HFF-Myc (cell line): Measurements from ENCODE around the gene CTDP1.

Experiments used
- DNase-seq: peaks from one replicate; pipeline ENCODE4 v3.0.0-alpha.2; 2011; ENCODE audit warnings: low read depth; ENCODE audit errors: extremely low read depth
- H3K4me3 ChIP-seq: replicated peaks from 2 replicates; pipeline ENCODE4 v1.5.1; 2011; ENCODE audit warnings: low read depth, mild to moderate bottlenecking, control low read depth, low read length
- CTCF ChIP-seq: IDR thresholded peaks from 2 replicates; pipeline ENCODE4 v1.5.1; 2012; ENCODE audit warnings: mild to moderate bottlenecking, low read depth, low read length, control low read depth; ENCODE audit errors: missing control alignments

Gene CTDP1

GRCh38 chr18:79754831-79755351 lies 75.3 kb downstream of the CTDP1 start:
- TF ChIP-seq CTCF, result no peak
- no peak overlapping the region for H3K4me3 ChIP-seq
- no peak for DNase-seq

GRCh38 chr18:79755496-79756142 lies 76.0 kb downstream of the CTDP1 start:
- no peak for TF ChIP-seq CTCF
- DNase-seq, result no peak
- H3K4me3 ChIP-seq, result no peak overlapping the region

- DNase-seq, result no peak
- no peak overlapping the region for H3K4me3 ChIP-seq
- TF ChIP-seq CTCF, result no peak
Measured at GRCh38 chr18:79756143-79756500, 76.5 kb downstream of the CTDP1 start.

GRCh38 chr18:79756826-79757225 lies 77.2 kb downstream of the CTDP1 start:
- H3K4me3 ChIP-seq, result no peak overlapping the region
- no peak for DNase-seq
- no peak for TF ChIP-seq CTCF

GRCh38 chr18:79760348-79760747 lies 80.7 kb downstream of the CTDP1 start:
- no peak for DNase-seq
- no peak overlapping the region for H3K4me3 ChIP-seq
- no peak for TF ChIP-seq CTCF

- TF ChIP-seq CTCF, result no peak
- H3K4me3 ChIP-seq, result no peak overlapping the region
- no peak for DNase-seq
Measured at GRCh38 chr18:79760881-79761280, 81.3 kb downstream of the CTDP1 start.

- no peak for DNase-seq
- no peak overlapping the region for H3K4me3 ChIP-seq
- TF ChIP-seq CTCF, result no peak
Measured at GRCh38 chr18:79763407-79763806, 83.8 kb downstream of the CTDP1 start.
